Endometrium (tissue), 2 donors: ENCODE data around the gene GPC5.

ENCODE experiments used
- FAIRE-seq: peaks from 2 replicates; lab custom pipeline; 2012; peaks lifted over from hg19 to GRCh38; lab: Jason Lieb, UNC
- donor health status: control.
- donor health status: control.

GPC5 gene

GRCh38 chr13:91721413-91721812 is 323.0 kb downstream of the GPC5 start:
- FAIRE-seq: no peak

- no peak for FAIRE-seq
Measured at GRCh38 chr13:91722267-91722884, 324.0 kb downstream of the GPC5 start.

GRCh38 chr13:91724591-91724990 is 326.2 kb downstream of the GPC5 start:
- FAIRE-seq: no peak

- no peak for FAIRE-seq
Measured at GRCh38 chr13:91725646-91726045, 327.2 kb downstream of the GPC5 start.

GRCh38 chr13:91726671-91727070 is 328.2 kb downstream of the GPC5 start:
- no peak for FAIRE-seq

- no peak for FAIRE-seq
Measured at GRCh38 chr13:91729859-91730258, 331.4 kb downstream of the GPC5 start.

- FAIRE-seq: no peak
Measured at GRCh38 chr13:91739751-91740150, 341.3 kb downstream of the GPC5 start.

GRCh38 chr13:91740756-91741155 is 342.3 kb downstream of the GPC5 start:
- no peak for FAIRE-seq

GRCh38 chr13:91741925-91742324 is 343.5 kb downstream of the GPC5 start:
- FAIRE-seq: no peak

GRCh38 chr13:91744284-91744683 is 345.9 kb downstream of the GPC5 start:
- no peak for FAIRE-seq

GRCh38 chr13:91745967-91746366 is 347.5 kb downstream of the GPC5 start:
- FAIRE-seq: no peak

- no peak for FAIRE-seq
Measured at GRCh38 chr13:91747186-91747585, 348.8 kb downstream of the GPC5 start.

GRCh38 chr13:91748416-91749089 is 350.1 kb downstream of the GPC5 start:
- FAIRE-seq: no peak

- FAIRE-seq: no peak
Measured at GRCh38 chr13:91758724-91759123, 360.3 kb downstream of the GPC5 start.

- no peak for FAIRE-seq
Measured at GRCh38 chr13:91762957-91763356, 364.5 kb downstream of the GPC5 start.

GRCh38 chr13:91764527-91764926 is 366.1 kb downstream of the GPC5 start:
- no peak for FAIRE-seq

GRCh38 chr13:91767651-91768050 is 369.2 kb downstream of the GPC5 start:
- FAIRE-seq: no peak

- FAIRE-seq: no peak
Measured at GRCh38 chr13:91768746-91769145, 370.3 kb downstream of the GPC5 start.

- no peak for FAIRE-seq
Measured at GRCh38 chr13:91771229-91771628, 372.8 kb downstream of the GPC5 start.

- FAIRE-seq: no peak
Measured at GRCh38 chr13:91773591-91774227, 375.3 kb downstream of the GPC5 start.

GRCh38 chr13:91774397-91774796 is 376.0 kb downstream of the GPC5 start:
- no peak for FAIRE-seq

- no peak for FAIRE-seq
Measured at GRCh38 chr13:91776611-91777193, 378.3 kb downstream of the GPC5 start.

GRCh38 chr13:91778123-91778522 is 379.7 kb downstream of the GPC5 start:
- FAIRE-seq: no peak
